ENCODE measurements around the gene PSPH.

GRCh38 chr7:56077681-56078080 is 26.4 kb upstream of the PSPH start:
- TF ChIP-seq CTCF (IDR thresholded peaks at IDR 0.05; ENCODE audit: low read depth, low read length): no peak
- TF ChIP-seq POLR2A (IDR thresholded peaks at IDR 0.05; ENCODE audit: extremely low read depth, insufficient read length): no peak
